ES-I3 (cell line): Measurements from ENCODE around the gene SERGEF.
"Not testable (repeated sequence)": the region's sequence is repeated elsewhere in the genome, so short reads cannot be mapped to it uniquely, and the experiment has no call there.

Source experiments
- H3K36me3 ChIP-seq: 2 replicates; pipeline ENCODE4 v1.6.1; 2013; ENCODE audit warnings: mild to moderate bottlenecking, low read length, control low read depth, moderate library complexity; ENCODE audit not compliant: insufficient read depth
- H3K4me1 ChIP-seq: 2 replicates; pipeline ENCODE4 v1.6.1; 2013; ENCODE audit warnings: mild to moderate bottlenecking, control low read depth, low read length; ENCODE audit not compliant: insufficient read depth
- H3K9ac ChIP-seq: 2 replicates; pipeline ENCODE4 v1.6.1; 2013; ENCODE audit warnings: low read depth, mild to moderate bottlenecking, low read length, moderate library complexity
- H3K9me3 ChIP-seq: 2 replicates; pipeline ENCODE4 v1.6.1; 2013; ENCODE audit warnings: mild to moderate bottlenecking, low read length, moderate library complexity; ENCODE audit not compliant: control insufficient read depth, insufficient read depth

Gene SERGEF

GRCh38 chr11:17894929-17895658 is 117.8 kb downstream of the SERGEF start:
- H3K9ac ChIP-seq, result no peak overlapping the region
- H3K4me1 ChIP-seq, result 0 out of 2 replicates have a peak, but pooled peaks cover 3% of the 10 kb centered on the region
- H3K9me3 ChIP-seq, result no peaks in the 10 kb centered on the region
- H3K36me3 ChIP-seq, result no peaks in the 10 kb centered on the region

GRCh38 chr11:17892409-17892808 is 120.4 kb downstream of the SERGEF start:
- Histone ChIP-seq H3K4me1 (peaks cover 2% of the 10 kb centered on the region; the same call in 1 of the 2 replicates), H3K36me3 (no peaks in the 10 kb centered on the region), H3K9me3 (no peaks in the 10 kb centered on the region), H3K9ac (no peak overlapping the region)

- H3K36me3 ChIP-seq, result no peaks in the 10 kb centered on the region
- no peak overlapping the region for H3K9ac ChIP-seq
- H3K4me1 ChIP-seq, result peaks cover 6% of the 10 kb centered on the region; the same call in 1 of the 2 replicates
Measured at GRCh38 chr11:17890325-17890724, 122.5 kb downstream of the SERGEF start.

GRCh38 chr11:17887779-17888178 is 125.1 kb downstream of the SERGEF start:
- Histone ChIP-seq H3K9me3 (no peaks in the 10 kb centered on the region), H3K36me3 (no peaks in the 10 kb centered on the region), H3K4me1 (peaks cover 6% of the 10 kb centered on the region; the same call in 1 of the 2 replicates), H3K9ac (no peak overlapping the region)

More at GRCh38 chr11:17890325-17890724, 122.5 kb downstream of the SERGEF start:
- H3K9me3 ChIP-seq, result no peaks in the 10 kb centered on the region

GRCh38 chr11:17883946-17884345 is 128.9 kb downstream of the SERGEF start:
- no peaks in the 10 kb centered on the region for H3K36me3 ChIP-seq
- H3K9ac ChIP-seq, result no peak overlapping the region
- H3K9me3 ChIP-seq, result no peaks in the 10 kb centered on the region
- H3K4me1 ChIP-seq, result peaks cover 9% of the 10 kb centered on the region; the same call in 1 of the 2 replicates

- no peaks in the 10 kb centered on the region for H3K9me3 ChIP-seq
- H3K36me3 ChIP-seq, result no peaks in the 10 kb centered on the region
- no peak overlapping the region for H3K9ac ChIP-seq
- H3K4me1 ChIP-seq, result peaks cover 9% of the 10 kb centered on the region; the same call in 1 of the 2 replicates
Measured at GRCh38 chr11:17883057-17883456, 129.8 kb downstream of the SERGEF start.

- Histone ChIP-seq H3K36me3 (no peaks in the 10 kb centered on the region), H3K9me3 (no peaks in the 10 kb centered on the region), H3K4me1 (0 out of 2 replicates have a peak, but pooled peaks cover 4% of the 10 kb centered on the region), H3K9ac (no peak overlapping the region)
Measured at GRCh38 chr11:17878743-17879142, 134.1 kb downstream of the SERGEF start.

- H3K4me1 ChIP-seq, result 0 out of 2 replicates have a peak, but pooled peaks cover 4% of the 10 kb centered on the region
- no peak overlapping the region for H3K9ac ChIP-seq
- no peaks in the 10 kb centered on the region for H3K9me3 ChIP-seq
- no peaks in the 10 kb centered on the region for H3K36me3 ChIP-seq
Measured at GRCh38 chr11:17877886-17878285, 135.0 kb downstream of the SERGEF start.

GRCh38 chr11:17876827-17877226 is 136.0 kb downstream of the SERGEF start:
- Histone ChIP-seq H3K9me3 (no peaks in the 10 kb centered on the region), H3K36me3 (no peaks in the 10 kb centered on the region), H3K9ac (no peak overlapping the region), H3K4me1 (0 out of 2 replicates have a peak, but pooled peaks cover 4% of the 10 kb centered on the region)

- H3K36me3 ChIP-seq, result no peaks in the 10 kb centered on the region
- H3K9ac ChIP-seq, result no peak overlapping the region
- 0 out of 2 replicates have a peak, but pooled peaks cover 4% of the 10 kb centered on the region for H3K4me1 ChIP-seq
- no peaks in the 10 kb centered on the region for H3K9me3 ChIP-seq
Measured at GRCh38 chr11:17875891-17876290, 137.0 kb downstream of the SERGEF start.

- H3K36me3 ChIP-seq, result no peaks in the 10 kb centered on the region
- H3K9me3 ChIP-seq, result no peaks in the 10 kb centered on the region; the same call in 1 of the 2 replicates
- H3K4me1 ChIP-seq, result no peaks in the 10 kb centered on the region
- H3K9ac ChIP-seq, result no peak overlapping the region
Measured at GRCh38 chr11:17873586-17873985, 139.3 kb downstream of the SERGEF start.

- H3K9me3 ChIP-seq, H3K9ac ChIP-seq, H3K4me1 ChIP-seq, H3K36me3 ChIP-seq: not testable (repeated sequence)
Measured at GRCh38 chr11:17868398-17868797, 144.4 kb downstream of the SERGEF start.

GRCh38 chr11:17867341-17867740 is 145.5 kb downstream of the SERGEF start:
- Histone ChIP-seq H3K9ac (no peak overlapping the region), H3K9me3 (no peaks in the 10 kb centered on the region; the same call in 1 of the 2 replicates), H3K36me3 (no peaks in the 10 kb centered on the region), H3K4me1 (no peaks in the 10 kb centered on the region)

- Histone ChIP-seq H3K4me1 (no peaks in the 10 kb centered on the region), H3K9ac (no peak overlapping the region), H3K9me3 (no peaks in the 10 kb centered on the region; the same call in 1 of the 2 replicates), H3K36me3 (no peaks in the 10 kb centered on the region)
Measured at GRCh38 chr11:17865765-17866428, 146.9 kb downstream of the SERGEF start.
